HG03135 (cell line): ENCODE measurements around the gene ZNF8.
"Not testable (repeated sequence)": the region's sequence is repeated elsewhere in the genome, so short reads cannot be mapped to it uniquely, and the experiment has no call there.

ENCODE experiments used
- ATAC-seq: cut with Tn5 transposase; IDR thresholded peaks from one replicate; pipeline ENCODE4 v1.9.1; 2021; ENCODE audit warnings: mild to moderate bottlenecking, moderate library complexity; ENCODE audit not compliant: unreplicated experiment

ZNF8 gene

GRCh38 chr19:58334691-58335249 is 56.0 kb downstream of the ZNF8 start:
- ATAC-seq, result no peak

GRCh38 chr19:58335630-58336029 is 56.9 kb downstream of the ZNF8 start:
- ATAC-seq, result no peak

- no peak for ATAC-seq
Observed at GRCh38 chr19:58336216-58336615, 57.5 kb downstream of the ZNF8 start.

- ATAC-seq, result no peak
Observed at GRCh38 chr19:58336820-58337219, 58.1 kb downstream of the ZNF8 start.

- ATAC-seq, result no peak
Observed at GRCh38 chr19:58338336-58338735, 59.6 kb downstream of the ZNF8 start.

GRCh38 chr19:58338825-58339558 is 60.2 kb downstream of the ZNF8 start:
- no peak for ATAC-seq

- ATAC-seq, result no peak
Observed at GRCh38 chr19:58345558-58345957, 66.8 kb downstream of the ZNF8 start.

GRCh38 chr19:58346961-58347929 is 68.5 kb downstream of the ZNF8 start:
- peak; percentile 82 for ATAC-seq

- not testable (repeated sequence) for ATAC-seq
Observed at GRCh38 chr19:58348080-58348479, 69.3 kb downstream of the ZNF8 start.

- ATAC-seq, result no peak
Observed at GRCh38 chr19:58349590-58349989, 70.8 kb downstream of the ZNF8 start.

- ATAC-seq, result no peak
Observed at GRCh38 chr19:58350001-58350861, 71.5 kb downstream of the ZNF8 start.

- no peak for ATAC-seq
Observed at GRCh38 chr19:58350871-58351557, 72.3 kb downstream of the ZNF8 start.

- no peak for ATAC-seq
Observed at GRCh38 chr19:58351558-58351878, 72.8 kb downstream of the ZNF8 start.

GRCh38 chr19:58351990-58352755 is 73.4 kb downstream of the ZNF8 start:
- ATAC-seq, result no peak
